ENCODE measurements around the gene MCTP1.
A peak's percentile ranks its signal among the peaks of the same experiment; 100 is the strongest.
"Not testable (repeated sequence)": the region's sequence is repeated elsewhere in the genome, so short reads cannot be mapped to it uniquely, and the experiment has no call there.

MCTP1 gene

DNA sequence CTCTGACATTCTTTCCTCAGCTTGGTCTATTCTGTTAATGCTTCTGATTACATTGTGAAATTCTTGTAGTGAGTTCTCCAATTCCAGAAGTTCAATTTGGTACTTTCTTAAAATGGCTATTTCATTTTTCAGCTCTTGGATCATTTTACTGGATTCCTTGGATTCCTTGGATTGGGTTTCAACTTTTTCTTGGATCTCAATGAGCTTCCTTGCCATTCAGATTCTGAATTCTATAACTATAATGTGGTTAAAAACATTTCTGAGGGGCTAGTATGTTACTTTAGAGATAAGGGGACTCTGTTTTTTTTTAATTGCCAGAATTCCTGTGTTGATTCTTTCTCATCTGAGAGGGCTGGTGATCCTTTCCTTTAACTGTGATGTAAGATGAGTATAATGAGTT is 136.4 kb downstream of the MCTP1 start:
- TF ChIP-seq, protein P1, sequence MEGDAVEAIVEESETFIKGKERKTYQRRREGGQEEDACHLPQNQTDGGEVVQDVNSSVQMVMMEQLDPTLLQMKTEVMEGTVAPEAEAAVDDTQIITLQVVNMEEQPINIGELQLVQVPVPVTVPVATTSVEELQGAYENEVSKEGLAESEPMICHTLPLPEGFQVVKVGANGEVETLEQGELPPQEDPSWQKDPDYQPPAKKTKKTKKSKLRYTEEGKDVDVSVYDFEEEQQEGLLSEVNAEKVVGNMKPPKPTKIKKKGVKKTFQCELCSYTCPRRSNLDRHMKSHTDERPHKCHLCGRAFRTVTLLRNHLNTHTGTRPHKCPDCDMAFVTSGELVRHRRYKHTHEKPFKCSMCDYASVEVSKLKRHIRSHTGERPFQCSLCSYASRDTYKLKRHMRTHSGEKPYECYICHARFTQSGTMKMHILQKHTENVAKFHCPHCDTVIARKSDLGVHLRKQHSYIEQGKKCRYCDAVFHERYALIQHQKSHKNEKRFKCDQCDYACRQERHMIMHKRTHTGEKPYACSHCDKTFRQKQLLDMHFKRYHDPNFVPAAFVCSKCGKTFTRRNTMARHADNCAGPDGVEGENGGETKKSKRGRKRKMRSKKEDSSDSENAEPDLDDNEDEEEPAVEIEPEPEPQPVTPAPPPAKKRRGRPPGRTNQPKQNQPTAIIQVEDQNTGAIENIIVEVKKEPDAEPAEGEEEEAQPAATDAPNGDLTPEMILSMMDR (conservative IDR thresholded peaks at IDR 0.05; ENCODE audit: control insufficient read depth, insufficient read depth, low read depth, low read length) = no peak
- H3K4me3 ChIP-seq (ENCODE audit: control insufficient read depth, low read depth, low read length) = no peak overlapping the region
- no peak for DNase-seq (ENCODE audit: low read depth)

DNA sequence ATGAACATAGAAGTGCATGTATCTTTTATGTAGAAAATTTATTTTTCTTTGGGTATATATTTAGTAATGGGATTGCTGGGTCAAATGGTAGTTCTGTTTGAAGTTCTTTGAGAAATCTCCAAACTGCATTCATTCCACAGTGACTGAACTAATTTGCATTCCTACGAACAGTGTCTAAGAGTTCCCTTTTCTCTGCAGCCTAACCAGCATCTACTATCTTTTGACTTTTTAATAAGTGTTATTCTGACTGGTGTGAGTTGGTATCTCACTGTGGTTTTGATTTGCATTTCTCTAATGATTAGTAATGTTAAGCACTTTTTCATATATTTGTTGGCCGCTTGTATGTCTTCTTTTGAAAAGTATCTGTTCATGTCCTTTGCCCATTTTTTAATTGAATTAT is 141.0 kb downstream of the MCTP1 start:
- H3K4me3 ChIP-seq (ENCODE audit: control insufficient read depth, low read depth, low read length); DNase-seq (ENCODE audit: low read depth): not testable (repeated sequence)

DNA sequence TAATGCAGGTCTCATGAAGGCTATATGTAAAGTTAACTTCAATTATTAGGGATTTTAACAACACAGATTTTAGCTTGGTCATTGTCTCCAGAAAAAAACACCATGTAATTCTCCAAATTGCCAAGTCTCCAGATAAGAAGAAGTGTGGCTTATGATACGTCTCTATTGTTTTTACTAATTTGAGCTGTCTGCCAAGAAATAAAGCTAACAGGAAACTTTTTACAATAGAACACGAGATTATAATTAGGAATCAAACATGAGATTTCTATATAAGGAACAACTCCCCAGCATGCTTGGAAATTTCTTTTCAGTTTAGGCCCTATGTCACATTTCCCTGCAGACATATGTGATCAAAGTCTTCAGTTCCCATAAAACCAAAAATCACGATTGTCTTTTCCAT is 142.7 kb downstream of the MCTP1 start:
- TF ChIP-seq, protein P1 (conservative IDR thresholded peaks at IDR 0.05; ENCODE audit: control insufficient read depth, insufficient read depth, low read depth, low read length) = no peak
- DNase-seq (ENCODE audit: low read depth) = no peak
- no peak overlapping the region for H3K4me3 ChIP-seq (ENCODE audit: control insufficient read depth, low read depth, low read length)

GRCh38 chr5:95141141-95141540 is 143.8 kb downstream of the MCTP1 start:
- TF ChIP-seq, protein P1 (conservative IDR thresholded peaks at IDR 0.05; ENCODE audit: control insufficient read depth, insufficient read depth, low read depth, low read length) = no peak
- no peak overlapping the region for H3K4me3 ChIP-seq (ENCODE audit: control insufficient read depth, low read depth, low read length)
- no peak for DNase-seq (ENCODE audit: low read depth)

DNA sequence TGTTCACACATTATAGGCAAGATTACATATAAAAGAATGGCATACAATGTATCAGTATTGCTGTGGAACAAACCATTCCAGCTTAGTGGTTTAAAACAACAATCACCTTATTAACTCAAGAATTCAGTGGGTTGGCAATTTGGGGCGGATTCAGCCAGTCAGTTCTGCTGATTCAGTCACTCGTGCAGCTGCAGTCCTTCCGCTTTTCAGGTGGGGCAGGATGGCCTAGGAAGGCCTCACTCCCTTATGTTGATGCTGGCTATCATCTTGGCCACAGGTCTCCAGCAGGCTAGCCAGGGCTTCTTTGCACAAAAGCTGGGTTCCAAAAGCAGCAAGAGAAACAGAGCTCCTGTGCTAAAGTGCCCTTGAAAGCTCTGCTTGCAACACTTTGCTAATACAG is 150.6 kb downstream of the MCTP1 start:
- TF ChIP-seq, protein P1 (conservative IDR thresholded peaks at IDR 0.05; ENCODE audit: control insufficient read depth, insufficient read depth, low read depth, low read length) = no peak
- no peak for DNase-seq (ENCODE audit: low read depth)

GRCh38 chr5:95132096-95132495 is 152.8 kb downstream of the MCTP1 start:
- TF ChIP-seq, protein P1 (conservative IDR thresholded peaks at IDR 0.05; ENCODE audit: control insufficient read depth, insufficient read depth, low read depth, low read length) = no peak
- DNase-seq (ENCODE audit: low read depth) = no peak
- no peak overlapping the region for H3K4me3 ChIP-seq (ENCODE audit: control insufficient read depth, low read depth, low read length)

More for the DNA sequence above, 150.6 kb downstream of the MCTP1 start:
- H3K4me3 ChIP-seq (ENCODE audit: control insufficient read depth, low read depth, low read length) = no peak overlapping the region

DNA sequence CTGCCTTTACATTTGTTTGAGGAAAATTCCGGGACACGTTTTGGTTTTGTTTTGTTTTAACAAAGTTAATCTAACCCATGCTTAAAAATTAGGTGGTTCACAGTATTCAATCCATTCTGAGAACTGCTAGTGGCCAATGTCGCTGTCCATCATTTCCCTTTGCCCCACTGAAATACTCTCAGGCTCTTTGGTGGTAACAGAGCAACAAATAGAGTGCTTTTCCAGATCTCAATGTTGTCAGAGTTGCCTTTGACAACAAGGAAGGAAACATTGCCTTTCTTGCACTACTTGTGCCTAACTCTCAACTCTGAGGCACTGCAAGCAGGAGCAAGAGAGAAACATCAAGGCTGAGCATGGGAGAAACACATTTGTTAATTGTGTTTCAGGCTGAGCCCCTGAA is 154.0 kb downstream of the MCTP1 start:
- peak; percentile 3 for DNase-seq (ENCODE audit: low read depth)
- H3K4me3 ChIP-seq (ENCODE audit: control insufficient read depth, low read depth, low read length) = no peak overlapping the region
- TF ChIP-seq, protein P1 (conservative IDR thresholded peaks at IDR 0.05; ENCODE audit: control insufficient read depth, insufficient read depth, low read depth, low read length) = no peak

Data from fibroblast of mammary gland (primary cell).